IPS DF 4.7 (cell line): ENCODE data around the gene IFT20.
"Not testable (repeated sequence)": the region's sequence is repeated elsewhere in the genome, so short reads cannot be mapped to it uniquely, and the experiment has no call there.

Experiments
- DNase-seq: peaks from one replicate; pipeline ENCODE4 v3.0.0-alpha.2; 2013; ENCODE audit warnings: low spot score; ENCODE audit errors: extremely low read depth

IFT20 gene

DNA sequence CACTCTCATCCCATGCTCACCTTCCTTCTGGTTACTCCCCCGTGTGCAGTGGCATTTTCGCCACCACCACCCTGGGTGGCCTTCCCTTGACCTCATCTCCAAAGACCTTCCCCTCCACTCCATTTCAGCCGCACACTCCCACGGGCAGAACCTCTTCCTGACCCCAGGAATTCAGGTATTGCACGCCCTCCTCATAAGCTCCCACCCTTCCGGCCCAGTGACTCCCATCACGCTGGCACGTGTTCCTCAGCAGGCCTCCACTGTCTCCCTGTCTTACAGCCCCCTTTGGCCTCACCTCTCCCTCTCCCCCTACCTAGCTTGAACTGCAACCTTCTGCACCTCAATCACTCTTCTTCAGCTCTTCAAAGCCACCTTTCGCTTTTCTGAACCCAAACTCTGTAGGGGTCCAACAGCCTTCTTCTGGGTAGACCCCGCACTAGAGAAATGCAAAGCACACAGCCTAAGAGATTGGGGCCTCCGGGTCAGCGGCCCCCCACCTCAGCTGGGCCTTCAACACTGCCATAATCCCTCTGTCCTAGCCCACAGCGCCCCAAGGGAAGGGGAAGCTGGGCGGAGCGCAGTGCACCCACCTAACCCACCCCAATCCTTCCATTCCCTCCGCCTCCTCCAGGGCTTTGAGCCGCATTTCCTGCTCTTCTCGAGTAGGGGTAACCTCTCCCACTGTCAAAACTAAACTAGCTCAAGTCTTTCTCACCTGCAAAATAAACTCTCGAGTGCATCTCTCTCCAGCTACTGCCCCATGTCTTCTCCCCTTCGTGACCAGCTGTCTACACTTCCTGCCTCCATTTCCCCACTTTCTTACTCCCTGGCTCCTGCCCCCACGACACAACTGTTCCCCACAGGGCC is 17.9 kb downstream of the IFT20 start:
- DNase-seq, result no peak

DNA sequence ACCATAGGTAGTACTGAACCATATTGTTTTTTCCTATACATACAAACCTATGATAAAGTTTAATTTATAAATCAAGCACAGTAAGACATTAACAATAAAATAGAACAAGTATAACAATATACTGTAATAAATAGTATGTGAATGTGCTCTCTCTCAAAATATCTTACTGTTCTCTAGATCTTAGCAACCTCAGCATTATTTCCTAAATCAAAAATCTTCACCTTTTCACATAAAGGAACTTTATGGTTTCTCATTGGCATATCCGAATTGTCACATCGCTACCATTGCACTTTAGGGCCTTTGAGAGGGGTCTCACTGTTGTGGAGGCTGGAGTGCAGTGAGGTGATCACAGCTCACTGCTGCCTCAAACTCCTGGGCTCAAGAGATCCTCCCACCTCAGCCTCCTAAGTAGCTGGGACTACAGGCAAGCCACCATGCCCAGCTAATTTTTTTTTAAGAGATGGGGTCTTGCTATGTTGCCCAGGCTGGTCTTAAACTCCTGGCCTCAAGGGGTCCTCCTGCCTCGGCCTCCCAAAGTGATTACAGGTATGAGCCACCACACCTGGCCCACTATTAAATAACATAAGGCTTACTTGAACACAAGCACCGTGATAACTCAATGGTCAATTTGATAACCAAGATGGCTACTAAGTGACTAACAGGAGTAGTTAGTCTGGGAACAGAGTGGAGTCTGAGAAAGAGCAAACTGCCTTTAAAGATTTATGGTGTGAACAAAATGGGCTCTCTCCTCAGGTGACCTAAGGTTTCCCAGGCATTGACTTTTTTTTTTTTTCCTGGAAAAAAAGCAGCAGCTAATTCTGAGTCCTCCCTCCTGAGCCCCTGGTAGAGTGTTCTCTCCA is 19.2 kb downstream of the IFT20 start:
- DNase-seq, result no peak

DNA sequence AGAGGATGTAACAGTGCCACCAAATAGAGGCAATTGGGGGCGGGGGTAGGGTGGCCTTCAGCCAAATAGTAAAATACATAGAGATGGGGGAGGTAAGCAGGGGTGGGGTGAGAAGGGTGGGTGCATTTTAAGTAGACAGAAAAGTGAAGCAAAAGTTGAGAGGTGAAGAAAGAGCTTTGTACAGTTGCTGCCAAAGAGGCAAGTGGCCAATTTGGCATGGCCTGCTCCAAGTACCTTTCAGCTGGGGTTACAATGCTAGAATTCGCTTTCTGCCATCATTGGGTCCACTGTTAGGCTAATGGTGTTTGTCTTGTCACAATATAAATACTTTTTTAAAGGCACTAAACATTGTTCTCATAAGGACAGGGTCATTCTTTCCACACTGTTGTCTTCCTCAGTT is 21.4 kb downstream of the IFT20 start:
- DNase-seq, result no peak

DNA sequence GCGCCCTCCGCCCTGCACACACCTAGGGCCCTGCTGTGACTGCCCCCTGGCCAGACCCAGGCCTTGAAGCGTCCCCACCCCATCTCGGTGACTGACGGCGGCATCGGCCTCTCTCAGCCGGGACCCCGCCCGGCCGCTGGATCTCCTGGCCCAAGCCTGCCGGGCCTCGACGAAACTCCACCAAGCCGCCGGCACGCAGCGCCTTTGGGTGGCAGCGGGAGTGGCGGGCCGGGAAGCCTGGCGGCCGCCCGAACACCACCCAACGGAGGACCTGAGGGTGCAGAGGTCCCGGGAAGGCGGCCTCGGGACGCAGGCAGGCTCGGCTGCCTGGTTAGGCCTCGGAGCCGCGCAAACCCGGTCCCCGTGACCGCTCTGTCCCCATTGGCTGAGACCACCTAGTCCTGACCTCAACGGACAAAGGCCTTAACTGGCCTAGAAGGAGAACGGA is 28.3 kb downstream of the IFT20 start:
- DNase-seq, result no peak

DNA sequence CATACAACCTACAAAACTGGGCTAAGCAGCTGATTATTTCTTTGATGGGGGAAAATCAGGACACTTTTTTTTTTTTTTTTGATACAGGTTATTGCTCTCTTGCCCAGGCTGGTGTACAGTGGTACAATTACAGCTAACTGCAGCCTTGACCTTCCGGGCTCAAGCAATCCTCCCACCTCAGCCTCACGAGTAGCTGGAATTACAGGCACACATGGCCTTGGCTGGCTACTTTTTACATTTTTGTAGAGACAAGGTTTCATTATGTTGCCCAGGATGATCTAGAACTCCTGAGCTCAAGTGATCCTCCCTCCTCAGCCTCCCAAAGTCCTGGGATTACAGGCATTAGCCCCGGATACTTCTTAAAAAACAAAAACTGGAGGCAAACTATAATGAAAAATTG is 36.8 kb downstream of the IFT20 start:
- no peak for DNase-seq

DNA sequence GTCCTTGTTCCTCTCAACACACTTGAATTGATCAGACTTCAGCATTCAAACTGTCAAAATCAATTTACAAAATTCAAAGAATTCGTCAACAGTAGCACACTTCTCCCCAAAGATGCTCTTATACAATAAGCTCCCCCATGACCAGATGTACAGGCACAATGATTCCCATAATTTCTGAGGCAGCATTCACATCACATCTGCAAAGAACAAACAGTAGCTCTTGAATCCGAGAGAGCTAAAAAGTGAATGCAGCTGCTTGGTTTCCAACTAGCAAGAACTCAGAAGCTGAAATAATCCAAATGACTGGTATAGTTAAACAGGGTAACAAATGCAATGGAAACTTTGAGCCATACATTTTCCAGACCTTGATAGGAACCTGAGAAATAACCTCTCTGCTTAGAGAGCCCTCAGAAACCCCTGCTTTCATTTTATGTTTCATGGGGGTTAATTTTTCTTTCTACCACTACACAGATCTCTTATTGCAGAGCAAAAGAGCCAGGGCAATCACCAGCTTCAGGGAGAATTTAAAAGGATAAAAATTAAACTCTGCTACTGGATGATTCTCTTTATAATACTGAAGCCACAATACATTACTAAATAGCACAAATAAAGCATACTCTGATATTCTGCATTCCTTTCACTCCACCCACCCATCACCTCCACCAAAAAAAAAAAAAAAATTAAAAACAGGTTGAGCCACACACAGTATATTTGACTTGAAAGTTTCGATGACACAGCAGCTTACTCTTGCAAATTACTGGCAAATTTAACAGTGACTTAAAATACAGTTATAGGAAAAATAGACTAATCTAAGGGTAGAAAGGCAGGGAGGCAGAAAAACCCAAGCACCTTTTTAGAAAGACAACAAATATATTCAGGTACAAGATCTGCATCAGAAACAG is 39.3 kb downstream of the IFT20 start:
- no peak for DNase-seq

DNA sequence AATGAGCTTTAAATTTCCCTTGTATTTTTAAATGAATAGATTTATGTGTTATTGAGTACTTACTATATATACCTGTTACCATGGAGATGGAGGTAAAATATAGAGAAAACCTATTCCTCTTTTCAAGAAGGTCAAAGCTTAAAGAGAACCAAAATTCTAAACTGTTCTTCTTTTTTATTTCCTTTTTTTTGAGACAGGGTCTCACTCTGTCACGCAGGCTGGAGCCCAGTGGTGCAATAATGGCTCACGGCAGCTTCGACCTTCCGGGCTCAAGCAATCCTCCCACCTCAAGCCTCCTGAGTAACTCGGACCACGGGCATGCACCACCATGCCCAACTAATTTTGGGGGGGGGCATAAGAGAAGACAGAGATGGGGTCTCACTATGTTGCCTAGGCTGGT is 41.3 kb downstream of the IFT20 start:
- DNase-seq, result no peak

DNA sequence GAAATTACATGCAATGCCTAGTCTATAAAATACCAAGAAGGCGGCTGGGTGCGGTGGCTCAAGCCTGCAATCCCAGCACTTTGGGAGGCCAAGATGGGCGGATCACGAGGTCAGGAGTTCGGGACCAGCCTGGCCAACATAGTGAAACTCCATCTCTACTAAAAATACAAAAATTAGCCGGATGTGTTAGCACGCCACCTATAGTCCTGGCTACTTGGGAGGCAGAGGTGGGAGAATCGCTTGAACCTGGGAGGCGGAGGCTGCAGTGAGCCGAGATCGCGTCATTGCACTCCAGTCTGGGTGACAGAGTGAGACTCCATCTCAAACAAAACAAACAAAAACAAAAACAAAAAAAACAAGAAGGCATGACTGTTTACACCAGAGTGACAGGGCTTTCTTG is 42.4 kb downstream of the IFT20 start:
- not testable (repeated sequence) for DNase-seq

DNA sequence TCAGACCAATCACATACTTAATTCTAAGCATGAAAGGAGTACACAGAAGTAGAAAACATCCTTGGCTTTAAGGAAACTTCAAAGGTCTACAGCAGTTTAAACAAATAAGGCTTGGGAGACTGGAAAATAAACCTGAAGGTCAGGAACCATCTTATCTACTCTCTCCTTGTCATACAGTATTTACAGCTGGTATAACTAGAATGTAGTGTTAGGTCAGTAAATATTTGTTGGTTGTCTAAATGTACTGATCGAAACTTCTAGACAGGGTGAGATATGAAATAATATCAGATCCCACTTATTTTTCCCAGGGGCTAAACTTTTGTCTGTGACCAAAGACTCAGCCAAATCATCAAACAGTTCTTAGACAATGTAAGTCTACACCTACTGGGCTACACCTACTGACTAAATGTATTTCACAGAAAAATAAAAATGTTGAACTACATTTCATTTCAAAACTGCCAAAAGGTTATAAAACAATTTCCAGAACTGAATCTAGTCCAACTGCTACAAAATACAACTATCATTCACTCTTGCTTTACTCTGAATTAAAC is 43.4 kb downstream of the IFT20 start:
- DNase-seq, result no peak

DNA sequence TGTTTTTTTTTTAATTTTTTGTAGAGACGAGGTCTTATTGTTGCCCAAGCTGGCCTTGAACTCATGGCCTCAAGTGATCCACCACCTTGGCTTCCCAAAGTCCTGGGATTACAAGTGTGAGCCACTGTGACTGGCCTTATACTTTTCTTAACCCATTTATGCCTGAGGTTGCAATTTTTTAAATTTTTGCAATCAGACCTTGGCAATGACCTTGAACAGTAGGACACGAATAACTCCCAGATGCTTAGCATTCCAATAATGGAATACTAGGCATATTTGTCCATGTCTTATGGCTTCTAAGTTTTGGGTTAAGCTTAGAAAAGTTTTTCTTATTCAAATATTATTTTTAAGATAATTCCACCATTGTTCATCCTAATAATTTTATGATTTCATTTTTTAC is 44.6 kb downstream of the IFT20 start:
- DNase-seq, result no peak

DNA sequence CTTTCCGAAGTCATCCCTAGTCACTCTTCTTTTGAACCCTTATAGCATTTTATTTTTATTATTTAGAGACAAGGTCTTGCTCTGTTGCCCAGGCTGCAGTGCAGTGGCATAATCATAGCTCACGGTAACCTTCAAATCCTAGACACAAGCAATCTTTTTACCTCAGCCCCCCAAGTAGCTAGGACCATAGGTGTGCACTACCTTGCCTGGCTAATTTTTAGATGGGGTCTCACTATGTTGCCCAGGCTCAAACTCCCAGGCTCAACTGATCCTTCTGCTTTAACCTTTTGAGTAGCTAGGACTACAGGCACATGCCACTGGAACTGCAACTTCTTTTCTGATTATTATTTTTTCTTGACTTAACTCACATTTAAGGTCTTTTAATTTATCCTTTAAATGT is 49.3 kb downstream of the IFT20 start:
- no peak for DNase-seq

DNA sequence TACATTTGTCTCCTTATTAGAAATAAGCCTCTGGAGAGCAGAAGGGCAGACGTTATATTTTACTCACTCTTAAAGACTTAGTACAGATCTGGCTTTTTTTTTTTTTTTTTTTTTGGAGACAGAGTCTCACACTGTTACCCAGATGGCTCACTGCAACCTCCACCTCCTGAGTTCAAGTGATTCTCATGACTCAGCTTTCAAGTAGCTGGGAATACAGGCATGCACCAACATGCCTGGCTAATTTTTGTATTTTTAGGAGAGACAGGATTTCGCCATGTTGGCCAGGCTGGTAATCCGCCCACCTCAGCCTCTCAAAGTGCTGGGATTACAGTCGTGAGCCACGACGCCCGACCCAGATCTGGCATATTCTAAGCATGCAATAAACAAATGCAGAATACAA is 52.7 kb downstream of the IFT20 start:
- no peak for DNase-seq

DNA sequence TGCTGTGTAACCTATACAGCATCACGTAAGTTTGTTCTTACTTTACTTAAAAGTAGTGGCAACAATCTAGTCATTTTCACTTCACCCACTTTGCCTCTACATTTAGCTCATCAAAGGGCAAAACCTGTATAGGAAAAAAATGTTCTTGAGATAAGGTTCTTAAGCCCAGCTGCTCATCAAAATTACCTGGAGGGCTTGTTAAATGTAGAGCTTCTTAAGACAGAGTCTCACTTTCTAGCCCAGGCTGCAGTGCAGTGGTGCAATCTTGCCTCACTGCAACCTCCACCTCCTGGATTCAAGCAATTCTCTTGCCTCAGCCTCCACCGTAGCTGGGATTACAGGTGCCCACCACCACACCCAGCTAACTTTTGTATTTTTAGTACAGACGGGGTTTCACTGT is 54.4 kb downstream of the IFT20 start:
- no peak for DNase-seq

DNA sequence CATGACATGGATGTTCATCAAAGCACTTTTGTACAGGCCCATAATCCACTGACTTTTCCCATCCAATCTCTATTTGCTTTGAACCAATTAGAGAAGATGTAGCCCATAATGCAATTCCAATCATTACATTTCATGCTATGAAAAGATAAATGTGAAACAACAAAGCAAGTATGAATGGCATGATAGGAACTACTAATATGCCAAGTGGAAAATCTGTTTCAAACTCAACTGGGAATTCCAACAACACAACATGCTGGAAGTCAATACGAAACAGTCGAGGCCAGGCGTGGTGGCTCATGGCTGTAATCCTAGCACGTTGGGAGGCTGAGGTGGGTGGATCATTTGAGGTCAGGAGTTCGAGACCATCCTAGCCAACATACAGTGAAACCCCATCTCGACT is 55.9 kb downstream of the IFT20 start:
- no peak for DNase-seq
